Retinal pigment epithelial cell (primary cell): ENCODE measurements around the gene SMOC2.

Source experiments
- DNase-seq: peaks from one replicate; pipeline ENCODE4 v3.0.0-alpha.2; 2010; ENCODE audit warnings: low read depth
- H3K4me3 ChIP-seq: 2 replicates; pipeline ENCODE4 v1.5.1; 2011; ENCODE audit warnings: mild to moderate bottlenecking, low read length, control low read depth, moderate library complexity
- TF ChIP-seq, protein P1 (sequence below): conservative IDR thresholded peaks from 2 replicates; pipeline ENCODE4 v1.5.1; 2011; ENCODE audit warnings: low read depth, low read length, control low read depth, inconsistent platforms

Gene SMOC2

DNA sequence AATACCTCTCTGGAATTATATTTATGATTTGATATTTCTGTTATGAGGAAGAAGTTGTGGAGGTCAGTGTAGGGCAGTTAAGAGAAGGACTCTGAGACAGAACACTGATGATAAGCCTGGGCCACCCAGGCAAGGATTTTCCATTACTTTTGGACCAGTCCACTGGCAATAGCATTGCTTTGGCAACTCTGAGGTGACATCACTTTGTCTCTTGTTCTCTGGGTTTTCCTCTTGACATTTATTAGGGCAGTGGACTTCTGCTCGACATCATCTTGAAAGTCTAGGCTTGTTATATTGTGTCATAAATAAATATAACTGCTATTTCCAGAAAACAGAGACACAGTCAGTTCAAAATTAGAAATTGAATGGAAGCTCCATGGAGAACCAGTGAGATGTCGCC, 268.0 kb downstream of the SMOC2 start:
- TF ChIP-seq, protein P1, sequence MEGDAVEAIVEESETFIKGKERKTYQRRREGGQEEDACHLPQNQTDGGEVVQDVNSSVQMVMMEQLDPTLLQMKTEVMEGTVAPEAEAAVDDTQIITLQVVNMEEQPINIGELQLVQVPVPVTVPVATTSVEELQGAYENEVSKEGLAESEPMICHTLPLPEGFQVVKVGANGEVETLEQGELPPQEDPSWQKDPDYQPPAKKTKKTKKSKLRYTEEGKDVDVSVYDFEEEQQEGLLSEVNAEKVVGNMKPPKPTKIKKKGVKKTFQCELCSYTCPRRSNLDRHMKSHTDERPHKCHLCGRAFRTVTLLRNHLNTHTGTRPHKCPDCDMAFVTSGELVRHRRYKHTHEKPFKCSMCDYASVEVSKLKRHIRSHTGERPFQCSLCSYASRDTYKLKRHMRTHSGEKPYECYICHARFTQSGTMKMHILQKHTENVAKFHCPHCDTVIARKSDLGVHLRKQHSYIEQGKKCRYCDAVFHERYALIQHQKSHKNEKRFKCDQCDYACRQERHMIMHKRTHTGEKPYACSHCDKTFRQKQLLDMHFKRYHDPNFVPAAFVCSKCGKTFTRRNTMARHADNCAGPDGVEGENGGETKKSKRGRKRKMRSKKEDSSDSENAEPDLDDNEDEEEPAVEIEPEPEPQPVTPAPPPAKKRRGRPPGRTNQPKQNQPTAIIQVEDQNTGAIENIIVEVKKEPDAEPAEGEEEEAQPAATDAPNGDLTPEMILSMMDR: no peak

DNA sequence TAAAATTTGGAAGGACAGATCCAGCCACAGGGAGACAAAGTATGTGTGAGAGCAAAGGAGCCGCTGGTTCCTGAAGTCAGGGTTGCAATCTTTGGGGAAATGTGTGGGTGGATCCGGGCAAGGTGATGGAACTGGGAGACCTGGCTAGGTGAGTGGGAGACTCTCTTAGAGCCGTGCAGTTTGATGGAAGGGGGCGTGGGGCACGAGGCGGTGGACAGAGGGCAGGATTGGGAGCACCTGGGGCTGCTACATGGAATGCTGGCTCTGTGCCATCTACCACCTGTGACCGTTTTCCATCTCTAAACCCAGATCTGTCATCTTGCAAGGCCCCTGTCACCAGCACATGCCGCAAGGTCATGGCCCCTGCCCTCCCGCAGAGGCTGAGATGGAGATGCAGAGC, 268.4 kb downstream of the SMOC2 start:
- H3K4me3 ChIP-seq: no peak overlapping the region
- TF ChIP-seq, protein P1: no peak
- no peak for DNase-seq

More for the DNA sequence above, 268.0 kb downstream of the SMOC2 start:
- H3K4me3 ChIP-seq: no peak overlapping the region
- no peak for DNase-seq

DNA sequence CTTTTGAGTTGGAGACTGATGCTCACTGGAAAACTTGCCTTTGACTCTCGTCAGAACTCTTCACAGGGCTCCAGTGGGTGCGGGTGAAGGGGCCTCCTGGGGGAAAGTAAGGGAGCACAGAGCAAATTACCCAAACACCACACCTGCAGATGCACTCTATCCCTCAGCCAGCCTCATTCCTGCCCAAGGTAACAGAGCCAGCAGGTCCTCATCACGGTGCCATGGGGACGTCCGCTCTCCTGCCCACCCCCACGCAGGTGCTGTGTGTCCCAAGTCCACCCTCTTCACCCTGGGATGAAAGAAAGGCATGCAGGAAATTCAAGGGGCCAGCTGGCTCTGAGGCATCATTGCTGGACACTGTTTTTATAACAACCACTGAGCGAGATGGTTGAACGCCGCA, 269.0 kb downstream of the SMOC2 start:
- no peak overlapping the region for H3K4me3 ChIP-seq
- DNase-seq: no peak
- TF ChIP-seq, protein P1: no peak

DNA sequence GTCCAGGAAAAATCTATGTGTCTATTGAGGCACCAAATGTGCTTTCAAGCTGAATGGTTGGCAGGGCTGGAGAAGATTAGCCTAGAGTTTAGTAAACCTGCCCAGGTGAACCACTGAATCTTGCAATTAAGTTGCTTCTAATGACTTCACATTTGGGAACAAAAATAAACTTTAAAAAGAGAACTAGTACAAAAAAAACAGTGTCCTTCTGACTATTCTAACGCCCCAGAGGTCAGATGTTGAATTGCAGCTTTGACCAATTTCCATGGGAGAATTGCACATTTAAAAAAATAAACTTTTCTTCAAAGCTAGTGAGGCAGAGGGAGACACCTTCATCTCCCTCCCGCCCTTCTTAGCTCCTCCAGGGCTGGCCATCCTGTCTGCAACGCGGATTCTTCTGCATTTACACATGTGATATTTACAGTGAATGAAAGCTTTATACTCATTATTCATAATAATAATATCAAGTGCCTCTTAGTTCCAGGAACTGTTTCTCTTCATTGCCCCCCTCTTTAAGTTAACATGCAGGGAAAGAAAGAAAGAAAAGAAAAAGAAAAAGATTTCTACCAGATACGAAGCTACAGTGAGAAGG, 270.2 kb downstream of the SMOC2 start:
- TF ChIP-seq, protein P1: peak; percentile 18
- H3K4me3 ChIP-seq: no peak overlapping the region
- no peak for DNase-seq

DNA sequence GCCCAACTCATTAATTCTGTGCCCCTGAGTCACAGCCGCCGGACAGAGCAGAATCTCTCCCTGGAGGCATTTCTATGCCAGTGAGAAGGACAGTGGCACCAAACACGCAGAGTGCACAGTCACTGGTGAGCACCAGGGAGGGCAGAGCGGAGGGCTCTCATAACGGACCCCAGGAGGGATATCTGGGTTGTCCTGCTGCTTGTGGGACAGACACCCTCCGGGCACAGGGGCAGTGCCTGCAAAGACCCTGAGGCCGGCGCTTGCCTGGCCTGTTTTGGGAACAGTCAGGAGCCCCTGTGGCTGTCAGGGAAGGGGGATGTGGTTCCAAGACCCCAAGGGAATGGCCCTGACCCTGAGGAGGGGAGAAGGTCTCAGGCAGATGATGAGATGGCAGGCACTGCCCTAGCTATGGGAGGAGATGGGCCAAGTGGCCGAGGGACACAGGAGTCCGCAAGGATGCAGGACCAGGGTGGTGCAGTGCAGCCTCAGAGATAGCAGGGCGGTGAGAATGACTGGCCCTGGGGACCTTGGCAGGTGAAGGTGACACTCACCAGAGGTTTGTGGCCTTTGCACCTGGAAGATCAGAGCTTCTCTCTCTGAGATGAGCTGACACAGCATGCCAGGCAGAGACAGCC, 270.8 kb downstream of the SMOC2 start:
- DNase-seq: no peak

DNA sequence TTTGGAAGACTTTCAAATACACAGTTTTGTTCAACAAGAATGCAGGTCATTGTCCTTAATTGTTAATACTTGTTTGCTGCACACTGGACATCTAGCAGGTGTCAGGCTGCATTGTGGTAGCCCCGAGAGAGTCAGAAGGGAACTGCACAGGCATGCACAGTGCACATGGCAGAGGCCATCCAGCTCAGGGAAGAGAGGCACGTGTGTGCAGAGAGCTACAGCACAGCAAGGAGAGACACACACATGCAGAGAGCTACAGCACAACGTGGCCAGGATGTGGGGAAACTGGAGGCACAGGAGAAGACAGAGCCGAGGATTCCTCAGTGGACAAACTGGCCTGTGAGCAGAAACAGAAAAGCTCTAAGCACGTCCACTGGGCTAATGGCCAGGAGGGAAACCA, 272.0 kb downstream of the SMOC2 start:
- no peak overlapping the region for H3K4me3 ChIP-seq
- TF ChIP-seq, protein P1: no peak

More for the DNA sequence above, 270.8 kb downstream of the SMOC2 start:
- TF ChIP-seq, protein P1: no peak
- no peak overlapping the region for H3K4me3 ChIP-seq

DNA sequence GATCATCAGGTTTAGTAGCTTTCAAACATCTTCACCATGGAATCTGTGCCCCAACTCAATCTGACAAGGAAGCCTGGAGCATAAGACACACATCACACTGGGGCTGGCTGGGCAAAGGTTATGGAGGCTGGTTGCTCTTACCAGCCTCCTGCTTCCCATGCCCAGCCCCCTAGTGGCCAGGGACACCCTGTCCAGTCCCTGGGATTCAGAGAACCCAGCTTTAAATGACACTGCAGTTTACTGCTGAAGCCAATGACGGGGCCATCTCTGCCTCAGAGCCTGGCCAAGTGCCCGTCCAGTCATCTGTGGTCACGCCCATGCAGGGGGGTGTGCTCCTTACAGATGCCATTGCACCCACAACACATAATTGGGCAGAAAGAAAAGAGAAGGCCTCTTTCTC, 272.9 kb downstream of the SMOC2 start:
- DNase-seq: no peak
- TF ChIP-seq, protein P1: no peak
- no peak overlapping the region for H3K4me3 ChIP-seq

More for the DNA sequence above, 272.0 kb downstream of the SMOC2 start:
- no peak for DNase-seq
